Activated CD4-positive, alpha-beta T cell treated with anti-CD3 and anti-CD28 coated beads, Interleukin-2, amount 50 U/mL, for 24 hours (primary cell): ENCODE measurements around the gene MPP2.
"Not testable (repeated sequence)": the region's sequence is repeated elsewhere in the genome, so short reads cannot be mapped to it uniquely, and the experiment has no call there.

ENCODE experiments used
- DNase-seq, 2 donors: peaks; one replicate each; pipeline ENCODE4 v3.0.0-alpha.2; 2020; ENCODE audit warnings: low read depth in 1 of 2, low spot score in 1 of 2

The MPP2 gene

DNA sequence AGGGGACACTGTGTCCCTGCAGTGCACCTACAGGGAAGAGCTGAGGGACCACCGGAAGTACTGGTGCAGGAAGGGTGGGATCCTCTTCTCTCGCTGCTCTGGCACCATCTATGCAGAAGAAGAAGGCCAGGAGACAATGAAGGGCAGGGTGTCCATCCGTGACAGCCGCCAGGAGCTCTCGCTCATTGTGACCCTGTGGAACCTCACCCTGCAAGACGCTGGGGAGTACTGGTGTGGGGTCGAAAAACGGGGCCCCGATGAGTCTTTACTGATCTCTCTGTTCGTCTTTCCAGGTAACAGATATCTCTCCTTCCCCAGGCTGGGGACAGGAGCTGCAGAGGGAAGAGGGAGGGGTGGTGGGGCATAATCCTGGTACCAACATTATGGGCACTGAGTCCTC is 58.7 kb downstream of the MPP2 start:
- no peak for DNase-seq

GRCh38 chr17:43846963-43847371 is 60.4 kb downstream of the MPP2 start, which contains the start of gene CD300LG:
Gene CD300LG (plus strand): TSS chr17:43847176. CDS start chr17:43847217, 41 bp downstream.
- DNase-seq: no peak

DNA sequence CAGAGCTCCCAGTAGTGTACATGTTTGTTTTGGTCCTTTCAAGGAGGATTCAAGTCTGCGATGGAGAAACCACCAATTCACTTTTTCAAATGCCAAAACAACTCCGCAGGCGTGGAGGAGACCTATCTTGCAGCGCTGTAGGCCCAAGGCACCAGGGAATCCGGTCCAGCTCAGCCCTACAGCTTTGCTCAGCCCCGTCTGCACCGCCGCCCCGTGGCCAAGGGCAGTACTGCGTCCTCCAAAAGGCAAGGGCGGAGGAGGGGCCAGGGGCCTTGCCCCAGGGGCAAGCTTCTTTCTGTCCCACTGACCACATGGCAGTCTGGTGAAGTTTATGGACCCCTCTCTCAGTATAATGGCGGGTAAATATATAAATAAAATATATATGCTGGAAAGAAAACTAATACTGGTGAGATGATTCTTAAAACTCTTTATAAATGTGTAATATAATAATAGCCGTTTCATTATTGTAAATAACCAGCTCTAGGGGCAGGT is 61.1 kb downstream of the MPP2 start:
- DNase-seq: peak; percentile 57 to 62

DNA sequence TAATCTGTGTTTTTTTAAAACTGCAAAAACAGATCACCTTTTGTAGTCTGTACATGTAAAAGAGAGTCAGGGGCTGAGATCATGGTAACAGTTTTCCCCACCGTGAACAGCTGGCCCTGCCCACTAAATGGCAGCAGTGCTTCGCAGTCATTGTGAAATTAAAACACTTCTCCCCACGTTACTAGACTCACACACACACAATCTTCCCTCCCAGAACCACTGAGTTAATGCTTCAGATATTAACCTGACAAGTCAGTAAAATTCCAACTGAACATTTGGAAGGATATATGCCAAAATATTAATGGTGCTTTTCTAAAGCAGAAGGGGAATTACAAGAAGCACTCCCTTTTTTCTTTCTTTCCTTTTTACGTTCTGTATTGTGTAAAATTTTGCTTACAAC is 61.6 kb downstream of the MPP2 start:
- no peak for DNase-seq

- DNase-seq: no peak
Measured at GRCh38 chr17:43844241-43844640, 63.1 kb downstream of the MPP2 start.

DNA sequence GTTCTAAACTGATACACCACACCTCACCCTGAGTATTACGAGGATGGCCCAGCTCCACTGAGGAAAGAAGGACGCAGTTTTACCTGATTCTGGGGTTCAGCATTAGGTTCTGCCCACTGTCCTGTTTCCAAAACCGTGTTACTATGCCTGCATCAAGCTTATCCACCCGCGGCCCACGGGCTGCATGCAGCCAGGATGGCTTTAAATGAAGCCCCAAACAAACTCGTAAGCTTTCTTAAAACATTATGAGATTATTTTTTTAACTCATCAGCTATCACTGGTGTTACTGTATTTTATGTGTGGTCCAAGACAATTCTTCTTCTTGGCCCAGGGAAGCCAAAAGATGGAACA is 64.4 kb downstream of the MPP2 start:
- no peak for DNase-seq

- DNase-seq: not testable (repeated sequence)
Measured at GRCh38 chr17:43842091-43842974, 65.0 kb downstream of the MPP2 start.

GRCh38 chr17:43841282-43841681 is 66.1 kb downstream of the MPP2 start:
- DNase-seq: no peak

- DNase-seq: no peak
Measured at GRCh38 chr17:43840814-43841213, 66.5 kb downstream of the MPP2 start.

DNA sequence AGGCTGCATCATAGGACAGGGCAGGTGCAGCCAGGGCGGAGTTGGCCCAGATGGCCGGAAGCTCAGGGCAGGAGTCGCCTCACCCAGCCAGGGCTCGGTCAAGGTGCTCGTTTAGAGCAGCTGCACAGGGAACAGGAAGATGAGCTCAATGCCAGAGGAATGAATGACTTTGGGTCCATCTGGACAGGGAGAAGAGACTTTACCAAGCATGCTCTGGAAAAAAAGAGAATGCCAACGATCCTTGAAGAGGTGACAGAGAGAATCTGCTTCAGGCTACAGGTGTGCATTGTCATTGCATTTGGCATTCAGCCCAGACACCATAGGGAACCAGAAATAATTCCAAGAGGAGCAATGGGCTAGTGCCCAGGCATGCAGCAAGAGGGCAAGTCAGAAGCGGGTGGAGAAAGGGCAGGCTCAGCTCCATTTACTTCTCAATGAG is 67.6 kb downstream of the MPP2 start:
- no peak for DNase-seq

DNA sequence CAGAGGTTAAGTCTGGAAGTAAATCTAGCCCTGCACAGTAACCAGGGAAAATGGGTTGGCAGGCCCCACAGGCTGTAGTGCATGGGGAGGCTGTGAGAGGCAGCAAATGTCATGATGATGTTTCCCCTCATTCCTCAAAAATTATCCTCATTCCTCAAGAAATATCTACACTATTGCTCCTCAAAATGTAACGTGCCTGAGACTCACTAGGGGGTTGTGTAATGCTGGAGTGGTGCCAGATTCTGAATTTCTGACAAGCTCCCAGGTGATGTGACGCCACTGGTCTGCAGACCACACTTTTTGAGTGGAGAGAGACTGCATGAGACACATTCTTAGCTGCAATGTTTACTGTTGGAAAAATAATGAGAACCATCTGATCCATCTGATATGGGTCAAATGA is 73.2 kb downstream of the MPP2 start:
- DNase-seq: no peak

GRCh38 chr17:43832976-43833829 is 74.1 kb downstream of the MPP2 start, which contains the start of gene MPP3:
Gene MPP3 (minus strand): TSS chr17:43833146. CDS start chr17:43831906, 1,240 bp downstream.
- DNase-seq: no peak

GRCh38 chr17:43832168-43832975 is 75.0 kb downstream of the MPP2 start:
- no peak for DNase-seq

DNA sequence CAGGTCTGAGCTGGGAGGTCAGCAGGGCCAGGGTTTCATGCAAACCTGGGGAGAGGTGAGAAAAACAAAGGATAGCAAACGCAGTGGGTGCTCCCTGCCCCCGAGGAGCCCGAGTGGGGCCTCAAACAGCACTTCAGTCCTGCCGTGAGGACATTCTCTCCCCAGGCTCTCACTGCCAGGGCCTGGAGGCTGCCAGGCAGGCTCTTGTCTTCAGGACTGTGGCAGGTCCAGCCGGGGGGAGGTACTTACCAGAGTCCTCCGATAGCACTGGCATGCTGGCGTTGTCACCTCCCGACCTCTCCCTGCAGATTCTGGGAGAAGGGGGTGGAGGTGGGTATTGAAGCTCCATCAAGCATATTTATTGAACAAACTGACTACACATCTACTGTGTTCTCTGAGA is 75.7 kb downstream of the MPP2 start:
- no peak for DNase-seq

GRCh38 chr17:43830510-43831140 is 76.7 kb downstream of the MPP2 start:
- DNase-seq: no peak

GRCh38 chr17:43829738-43830137 is 77.6 kb downstream of the MPP2 start:
- no peak for DNase-seq

- no peak for DNase-seq
Measured at GRCh38 chr17:43827596-43827995, 79.7 kb downstream of the MPP2 start.

- DNase-seq: no peak
Measured at GRCh38 chr17:43826206-43826605, 81.1 kb downstream of the MPP2 start.

- no peak for DNase-seq
Measured at GRCh38 chr17:43825567-43825966, 81.8 kb downstream of the MPP2 start.
